Neural crest cell (in vitro differentiated cells): ENCODE results near the gene RPP21. TPM values are rescaled to one million over a fixed set of nuclear protein-coding genes. Genes with fewer than 3 reads are reported as not detected.
"Not testable (repeated sequence)": the region's sequence is repeated elsewhere in the genome, so short reads cannot be mapped to it uniquely, and the experiment has no call there.

Experiments
- DNase-seq: peaks from one replicate; pipeline ENCODE4 v3.0.0; 2021; ENCODE audit warnings: low read depth, mixed read lengths, low spot score
- H3K27ac Mint-ChIP-seq: one replicate; pipeline ENCODE4 v1.8.0; 2021; ENCODE audit warnings: mild to moderate bottlenecking, mixed read lengths; ENCODE audit not compliant: unreplicated experiment
- H3K27me3 Mint-ChIP-seq: 2 replicates; pipeline ENCODE4 v1.8.0; 2021; ENCODE audit warnings: low read depth, mild to moderate bottlenecking, mixed read lengths
- H3K36me3 Mint-ChIP-seq: 2 replicates; pipeline ENCODE4 v1.8.0; 2021; ENCODE audit warnings: low read depth, mild to moderate bottlenecking, mixed read lengths
- H3K4me1 Mint-ChIP-seq: 2 replicates; pipeline ENCODE4 v1.8.0; 2021; ENCODE audit warnings: mixed read lengths
- H3K4me3 Mint-ChIP-seq: one replicate; pipeline ENCODE4 v1.8.0; 2021; ENCODE audit warnings: mild to moderate bottlenecking, mixed read lengths
- H3K9me3 Mint-ChIP-seq: 2 replicates; pipeline ENCODE4 v1.8.0; 2021; ENCODE audit warnings: mixed read lengths
- total RNA-seq: library from RNA; stranded (reverse); gene quantifications from 2 replicates; pipeline ENCODE4 v1.2.1, GENCODE V29; 2021
- TF ChIP-seq, protein P1 (sequence below): fragments of 200-600 bp; sonication (generic); conservative IDR thresholded peaks from 2 replicates; pipeline ENCODE4 v1.5.0; 2021; ENCODE audit warnings: antibody characterized with exemption, mild to moderate bottlenecking

The RPP21 gene
- total RNA-seq, 1 donor from 2014 or later, result 64.8 TPM

DNA sequence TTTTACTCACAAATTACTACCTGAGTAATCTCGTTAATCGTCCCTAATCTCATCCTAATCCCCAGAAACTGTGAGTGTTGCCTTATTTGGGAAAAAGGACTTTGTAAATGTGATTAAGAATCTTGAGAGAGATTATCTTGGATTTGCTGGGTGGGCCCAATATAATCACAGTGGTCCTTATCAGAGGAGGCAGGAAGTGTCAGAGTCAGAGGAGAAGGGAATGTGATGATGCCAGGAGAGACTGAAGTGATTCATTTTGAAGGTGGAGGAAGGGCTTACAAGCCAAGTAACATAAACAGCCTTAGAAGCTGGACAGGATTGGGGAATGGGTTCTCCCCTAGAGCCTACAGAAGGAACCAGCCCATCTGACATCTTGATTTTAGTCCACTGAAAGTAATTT is 16.7 kb downstream of the RPP21 start:
- peaks cover 95% of the 10 kb centered on the region for H3K27me3 Mint-ChIP-seq
- H3K9me3 Mint-ChIP-seq, result no peaks in the 10 kb centered on the region
- H3K27ac Mint-ChIP-seq, result no peak overlapping the region
- H3K4me1 Mint-ChIP-seq, result peaks cover 6% of the 10 kb centered on the region
- no peak overlapping the region for H3K4me3 Mint-ChIP-seq
- no peaks in the 10 kb centered on the region for H3K36me3 Mint-ChIP-seq
- TF ChIP-seq, protein P1, sequence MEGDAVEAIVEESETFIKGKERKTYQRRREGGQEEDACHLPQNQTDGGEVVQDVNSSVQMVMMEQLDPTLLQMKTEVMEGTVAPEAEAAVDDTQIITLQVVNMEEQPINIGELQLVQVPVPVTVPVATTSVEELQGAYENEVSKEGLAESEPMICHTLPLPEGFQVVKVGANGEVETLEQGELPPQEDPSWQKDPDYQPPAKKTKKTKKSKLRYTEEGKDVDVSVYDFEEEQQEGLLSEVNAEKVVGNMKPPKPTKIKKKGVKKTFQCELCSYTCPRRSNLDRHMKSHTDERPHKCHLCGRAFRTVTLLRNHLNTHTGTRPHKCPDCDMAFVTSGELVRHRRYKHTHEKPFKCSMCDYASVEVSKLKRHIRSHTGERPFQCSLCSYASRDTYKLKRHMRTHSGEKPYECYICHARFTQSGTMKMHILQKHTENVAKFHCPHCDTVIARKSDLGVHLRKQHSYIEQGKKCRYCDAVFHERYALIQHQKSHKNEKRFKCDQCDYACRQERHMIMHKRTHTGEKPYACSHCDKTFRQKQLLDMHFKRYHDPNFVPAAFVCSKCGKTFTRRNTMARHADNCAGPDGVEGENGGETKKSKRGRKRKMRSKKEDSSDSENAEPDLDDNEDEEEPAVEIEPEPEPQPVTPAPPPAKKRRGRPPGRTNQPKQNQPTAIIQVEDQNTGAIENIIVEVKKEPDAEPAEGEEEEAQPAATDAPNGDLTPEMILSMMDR, result no peak
- no peak for DNase-seq

DNA sequence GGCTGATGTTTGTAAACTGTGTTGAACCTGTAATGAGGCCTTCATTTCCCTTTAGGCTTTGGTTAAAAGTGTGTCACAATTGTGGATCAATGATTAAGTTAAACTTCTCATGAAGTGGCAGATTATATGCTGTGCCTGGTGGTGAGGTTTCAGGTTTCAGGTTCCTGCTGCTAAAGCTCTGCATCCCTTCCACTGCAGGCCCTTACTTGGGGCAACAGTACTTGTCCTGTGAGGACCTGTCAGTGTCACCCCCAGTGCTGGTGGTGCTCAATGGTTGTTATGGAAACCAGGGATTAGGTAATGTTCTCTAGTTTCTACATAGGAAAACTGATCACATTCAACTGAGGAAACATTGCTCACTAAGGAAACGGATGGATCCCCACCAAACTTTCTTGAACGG is 18.5 kb downstream of the RPP21 start:
- Mint-ChIP-seq H3K9me3 (no peaks in the 10 kb centered on the region), H3K4me1 (no peaks in the 10 kb centered on the region), H3K36me3 (no peaks in the 10 kb centered on the region), H3K27ac (no peak overlapping the region), H3K4me3 (no peak overlapping the region), H3K27me3 (peaks cover 91% of the 10 kb centered on the region)
- TF ChIP-seq, protein P1, result no peak
- DNase-seq, result no peak

DNA sequence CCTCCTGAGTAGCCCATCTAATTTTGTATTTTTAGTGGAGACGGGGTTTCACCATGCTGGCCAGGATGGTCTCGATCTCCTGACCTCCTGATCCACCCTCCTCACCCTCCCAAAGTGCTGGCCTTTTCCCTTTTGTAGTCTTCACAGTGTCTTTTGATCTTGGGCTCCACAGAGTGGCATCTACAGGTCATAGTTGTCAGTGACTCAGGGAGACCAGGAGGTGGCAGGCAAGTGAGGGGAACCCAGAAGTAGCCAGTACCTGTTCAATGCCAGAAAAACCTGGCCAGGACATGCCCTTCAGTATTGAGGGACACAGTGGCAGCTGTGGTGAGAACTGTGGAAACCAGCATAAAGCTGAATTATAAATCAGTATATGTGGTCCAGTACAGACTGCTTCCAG is 19.6 kb downstream of the RPP21 start:
- no peak overlapping the region for H3K4me3 Mint-ChIP-seq
- peaks cover 92% of the 10 kb centered on the region for H3K27me3 Mint-ChIP-seq
- TF ChIP-seq, protein P1, result no peak
- no peaks in the 10 kb centered on the region for H3K36me3 Mint-ChIP-seq
- H3K27ac Mint-ChIP-seq, result no peak overlapping the region
- no peaks in the 10 kb centered on the region for H3K4me1 Mint-ChIP-seq
- no peak for DNase-seq
- no peaks in the 10 kb centered on the region for H3K9me3 Mint-ChIP-seq

DNA sequence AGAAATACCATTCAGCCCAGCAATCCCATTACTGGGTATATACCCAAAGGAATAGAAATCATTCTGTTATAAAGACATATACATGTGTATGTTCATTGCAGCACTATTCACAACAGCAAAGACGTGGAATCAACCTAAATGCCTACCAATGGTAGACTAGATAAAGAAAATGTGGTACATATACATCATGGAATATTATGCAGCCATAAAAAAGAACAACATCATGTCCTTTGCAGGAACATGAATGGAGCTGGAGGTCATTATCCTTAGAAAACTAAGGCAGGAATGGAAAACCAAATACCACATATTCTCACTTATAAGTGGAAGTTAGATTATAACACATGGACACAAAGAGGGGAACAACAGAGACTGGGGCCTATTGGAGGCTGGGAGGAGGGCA is 24.3 kb downstream of the RPP21 start:
- not testable (repeated sequence) for H3K4me1 Mint-ChIP-seq, H3K36me3 Mint-ChIP-seq, H3K9me3 Mint-ChIP-seq, DNase-seq, H3K4me3 Mint-ChIP-seq, H3K27ac Mint-ChIP-seq
- H3K27me3 Mint-ChIP-seq, result peaks cover 84% of the 10 kb centered on the region

DNA sequence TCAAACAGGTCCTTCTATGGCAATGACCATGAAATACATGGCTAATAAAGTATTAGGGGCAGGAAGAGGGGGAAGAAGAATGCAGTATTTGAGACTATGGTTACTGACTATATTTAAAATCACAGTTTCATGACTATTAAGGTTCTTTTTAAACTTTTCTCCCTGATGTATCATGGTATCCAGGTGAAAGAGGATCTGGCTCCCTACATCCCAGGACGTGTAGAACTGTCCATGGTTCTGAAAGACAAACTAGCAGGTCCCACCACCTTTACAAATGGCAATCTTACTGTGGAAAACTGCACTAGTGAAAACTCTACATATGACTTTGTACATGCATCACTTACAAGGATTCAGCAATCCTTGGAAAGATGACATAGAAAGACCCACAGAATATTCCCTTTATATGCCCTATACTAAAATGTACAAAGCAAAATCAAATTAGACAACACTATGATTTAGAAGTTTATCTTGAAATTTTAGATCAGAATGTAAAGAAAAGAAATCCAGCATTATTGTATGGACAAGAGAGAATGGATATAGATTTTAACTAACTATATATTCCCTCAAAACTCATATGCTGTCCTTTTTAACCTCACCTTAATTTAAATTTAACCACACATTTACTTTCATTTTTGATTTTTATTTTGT is 33.5 kb downstream of the RPP21 start:
- TF ChIP-seq, protein P1, result no peak
- Mint-ChIP-seq H3K4me3 (no peak overlapping the region), H3K9me3 (no peaks in the 10 kb centered on the region), H3K36me3 (no peaks in the 10 kb centered on the region), H3K27me3 (peaks cover 92% of the 10 kb centered on the region), H3K4me1 (no peaks in the 10 kb centered on the region), H3K27ac (no peak overlapping the region)
- no peak for DNase-seq

DNA sequence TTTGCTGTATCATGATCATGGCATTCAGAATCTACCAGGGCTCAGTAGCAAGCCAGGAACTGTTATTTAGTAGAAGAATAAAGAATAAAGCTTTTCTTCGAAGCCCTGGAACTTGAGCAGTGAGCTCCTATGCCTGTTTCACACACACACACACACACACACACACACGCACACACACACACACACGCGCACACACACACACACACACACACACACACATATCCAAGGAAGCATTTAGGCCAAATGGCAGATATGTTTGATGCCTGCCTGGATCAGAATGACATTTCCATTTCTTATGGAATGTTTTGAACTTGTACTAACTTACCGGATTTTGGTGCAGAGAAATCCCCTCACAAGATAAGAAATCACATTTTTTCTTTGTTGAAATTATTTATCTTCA is 35.5 kb downstream of the RPP21 start:
- H3K27me3 Mint-ChIP-seq, result peaks cover 90% of the 10 kb centered on the region
- no peaks in the 10 kb centered on the region for H3K4me1 Mint-ChIP-seq
- no peak overlapping the region for H3K4me3 Mint-ChIP-seq
- no peak for DNase-seq
- H3K36me3 Mint-ChIP-seq, result no peaks in the 10 kb centered on the region
- H3K27ac Mint-ChIP-seq, result no peak overlapping the region
- TF ChIP-seq, protein P1, result no peak
- no peaks in the 10 kb centered on the region for H3K9me3 Mint-ChIP-seq
